Measurements from ENCODE around the gene OR14C36. TPM values are rescaled to one million over a fixed set of nuclear protein-coding genes. Genes with fewer than 3 reads are reported as not detected.
"Not testable (repeated sequence)": the region's sequence is repeated elsewhere in the genome, so short reads cannot be mapped to it uniquely, and the experiment has no call there.

The OR14C36 gene
- not detected in 3 replicates for total RNA-seq
- long read RNA-seq = 0 reads

DNA sequence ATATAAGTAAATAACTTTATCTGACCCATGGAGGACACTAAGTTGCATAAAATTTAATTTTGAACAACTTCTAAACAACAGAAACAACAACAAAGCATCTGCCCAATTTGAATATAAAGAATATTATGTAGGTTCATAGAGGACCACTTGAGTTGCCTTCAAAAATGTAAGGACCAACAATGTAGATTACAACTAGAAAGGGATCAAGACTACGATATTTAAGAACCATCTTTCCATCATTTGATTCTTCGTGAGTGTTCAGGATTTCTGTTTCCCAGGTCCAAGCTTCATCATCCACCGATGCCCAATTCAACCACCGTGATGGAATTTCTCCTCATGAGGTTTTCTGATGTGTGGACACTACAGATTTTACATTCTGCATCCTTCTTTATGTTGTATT, at the start of gene OR14C36:
OR14C36 (plus strand) TSS at position 301 of the 400 bp plus-strand sequence; CDS start at position 301, 0 bp downstream.
- no peak for TF ChIP-seq CTCF (IDR thresholded peaks at IDR 0.05)
- Mint-ChIP-seq H3K27ac (ENCODE audit: unreplicated experiment) (no peak within 1 kb of the TSS), H3K36me3 (ENCODE audit: low read depth) (no peaks in the 10 kb centered on the region), H3K27me3 (ENCODE audit: low read depth) (no peaks in the 10 kb centered on the region), H3K4me3 (ENCODE audit: unreplicated experiment) (no peak within 1 kb of the TSS), H3K4me1 (ENCODE audit: low read depth) (no peaks in the 10 kb centered on the region), H3K9me3 (ENCODE audit: low read depth) (peaks cover 40% of the 10 kb centered on the region)
- DNase-seq (ENCODE audit: low spot score) = no peak

- no peak for DNase-seq (ENCODE audit: low spot score)
- Mint-ChIP-seq H3K36me3 (ENCODE audit: low read depth) (no peaks in the 10 kb centered on the region), H3K9me3 (ENCODE audit: low read depth) (peaks cover 47% of the 10 kb centered on the region), H3K27me3 (ENCODE audit: low read depth) (no peaks in the 10 kb centered on the region), H3K27ac (ENCODE audit: unreplicated experiment) (no peak within 1 kb of the TSS), H3K4me1 (ENCODE audit: low read depth) (no peaks in the 10 kb centered on the region), H3K4me3 (ENCODE audit: unreplicated experiment) (no peak within 1 kb of the TSS)
- TF ChIP-seq CTCF (IDR thresholded peaks at IDR 0.05) = no peak
Measured at GRCh38 chr1:248303324-248303723, 45.3 kb upstream of the OR14C36 start, which contains the start of gene OR2T12. OR2T12 (minus strand) TSS chr1:248303424; CDS start chr1:248295578, 7,846 bp downstream.

GRCh38 chr1:248305672-248306071, 42.9 kb upstream of the OR14C36 start:
- DNase-seq (ENCODE audit: low spot score); H3K27me3 Mint-ChIP-seq (ENCODE audit: low read depth); H3K27ac Mint-ChIP-seq (ENCODE audit: unreplicated experiment); H3K4me1 Mint-ChIP-seq (ENCODE audit: low read depth); H3K4me3 Mint-ChIP-seq (ENCODE audit: unreplicated experiment); H3K36me3 Mint-ChIP-seq (ENCODE audit: low read depth): not testable (repeated sequence)
- H3K9me3 Mint-ChIP-seq (ENCODE audit: low read depth) = peaks cover 52% of the 10 kb centered on the region

DNA sequence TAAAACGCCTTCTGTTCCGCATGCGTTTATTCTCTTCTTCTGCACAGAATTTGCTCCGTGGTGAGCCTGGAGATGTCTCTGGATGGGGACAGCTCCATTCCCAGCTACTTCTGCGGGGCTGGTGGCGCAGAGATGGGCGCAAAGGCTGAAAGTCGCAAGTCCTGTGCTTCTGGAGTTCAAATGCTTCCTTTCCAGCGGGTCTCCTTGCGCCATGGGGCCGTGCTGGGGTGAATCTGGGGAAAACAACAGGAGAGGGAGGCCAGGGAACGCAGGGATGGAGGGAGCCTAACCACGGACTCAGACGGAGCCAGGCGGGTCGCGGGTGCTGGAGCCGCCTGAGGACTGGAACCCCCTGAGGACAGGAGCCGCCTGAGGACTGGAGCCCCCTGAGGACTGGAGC, 42.5 kb upstream of the OR14C36 start:
- Mint-ChIP-seq H3K4me3 (ENCODE audit: unreplicated experiment) (no peak overlapping the region), H3K9me3 (ENCODE audit: low read depth) (peaks cover 52% of the 10 kb centered on the region), H3K36me3 (ENCODE audit: low read depth) (no peaks in the 10 kb centered on the region), H3K4me1 (ENCODE audit: low read depth) (no peaks in the 10 kb centered on the region), H3K27me3 (ENCODE audit: low read depth) (no peaks in the 10 kb centered on the region), H3K27ac (ENCODE audit: unreplicated experiment) (no peak overlapping the region)
- TF ChIP-seq CTCF (IDR thresholded peaks at IDR 0.05) = no peak
- DNase-seq (ENCODE audit: low spot score) = peak; percentile 58

DNA sequence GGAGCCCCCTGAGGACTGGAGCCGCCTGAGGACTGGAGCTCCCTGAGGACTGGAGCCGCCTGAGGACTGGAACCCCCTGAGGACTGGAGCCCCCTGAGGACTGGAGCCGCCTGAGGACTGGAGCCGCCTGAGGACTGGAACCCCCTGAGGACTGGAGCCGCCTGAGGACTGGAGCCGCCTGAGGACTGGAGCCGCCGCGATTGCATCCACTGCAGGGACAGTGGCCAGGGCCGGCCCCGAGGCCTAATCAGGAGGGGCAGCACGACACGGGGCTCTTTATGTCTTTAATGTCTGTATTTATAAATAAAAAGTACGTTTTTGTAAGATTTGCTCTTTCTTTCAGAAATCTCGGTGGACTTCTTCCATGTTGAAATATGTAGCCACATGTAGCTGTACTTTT, 41.8 kb upstream of the OR14C36 start:
- not testable (repeated sequence) for H3K36me3 Mint-ChIP-seq (ENCODE audit: low read depth); H3K27me3 Mint-ChIP-seq (ENCODE audit: low read depth); H3K27ac Mint-ChIP-seq (ENCODE audit: unreplicated experiment); H3K4me1 Mint-ChIP-seq (ENCODE audit: low read depth); DNase-seq (ENCODE audit: low spot score); H3K4me3 Mint-ChIP-seq (ENCODE audit: unreplicated experiment)
- H3K9me3 Mint-ChIP-seq (ENCODE audit: low read depth) = peaks cover 53% of the 10 kb centered on the region

GRCh38 chr1:248316796-248317195, 31.8 kb upstream of the OR14C36 start:
- Mint-ChIP-seq H3K27me3 (ENCODE audit: low read depth) (no peaks in the 10 kb centered on the region), H3K36me3 (ENCODE audit: low read depth) (no peaks in the 10 kb centered on the region), H3K4me1 (ENCODE audit: low read depth) (no peaks in the 10 kb centered on the region), H3K9me3 (ENCODE audit: low read depth) (peaks cover 81% of the 10 kb centered on the region), H3K27ac (ENCODE audit: unreplicated experiment) (no peak overlapping the region), H3K4me3 (ENCODE audit: unreplicated experiment) (no peak overlapping the region)
- no peak for DNase-seq (ENCODE audit: low spot score)
- TF ChIP-seq CTCF (IDR thresholded peaks at IDR 0.05) = no peak

Measured in chondrocyte (in vitro differentiated cells).